ENCODE results near the gene DOK6.

DNA sequence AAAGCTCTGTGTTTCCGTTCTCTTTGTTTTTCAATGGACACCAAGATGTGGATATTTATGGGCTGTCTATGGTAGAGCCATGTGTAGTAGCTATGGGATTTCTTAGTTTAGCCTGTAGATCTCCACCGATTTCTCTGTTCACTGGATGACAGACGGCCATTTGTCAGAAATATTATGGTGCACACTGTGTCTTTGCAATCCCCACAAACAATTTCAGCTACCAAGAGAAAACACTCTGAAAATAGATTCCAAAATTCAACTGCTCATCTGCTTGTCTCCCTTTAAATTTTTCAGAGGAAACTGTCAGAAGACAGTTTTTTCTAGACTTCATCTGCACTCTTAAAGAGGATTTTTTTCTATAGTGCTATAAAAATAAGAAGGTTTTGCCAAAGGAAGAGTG, 380.2 kb downstream of the DOK6 start:
- TF ChIP-seq RCOR1 (IDR thresholded peaks at IDR 0.05; ENCODE audit: borderline replicate concordance in 1 of 2, low read depth in 2 of 2, low read length in 2 of 2), result no peak
- TF ChIP-seq TAF1 (IDR thresholded peaks at IDR 0.05; ENCODE audit: control insufficient read depth, extremely low read depth, insufficient read depth, low read length, severe bottlenecking), result no peak
- no peak for TF ChIP-seq ELF4 (CRISPR knock-in tag; IDR thresholded peaks at IDR 0.05)
- TF ChIP-seq HCFC1 (IDR thresholded peaks at IDR 0.05; ENCODE audit: low read depth, low read length), result no peak
- TF ChIP-seq KDM2B (CRISPR knock-in tag; IDR thresholded peaks at IDR 0.05), result no peak
- no peak for TF ChIP-seq PPARD (CRISPR knock-in tag; IDR thresholded peaks at IDR 0.05)
- TF ChIP-seq, protein P1, sequence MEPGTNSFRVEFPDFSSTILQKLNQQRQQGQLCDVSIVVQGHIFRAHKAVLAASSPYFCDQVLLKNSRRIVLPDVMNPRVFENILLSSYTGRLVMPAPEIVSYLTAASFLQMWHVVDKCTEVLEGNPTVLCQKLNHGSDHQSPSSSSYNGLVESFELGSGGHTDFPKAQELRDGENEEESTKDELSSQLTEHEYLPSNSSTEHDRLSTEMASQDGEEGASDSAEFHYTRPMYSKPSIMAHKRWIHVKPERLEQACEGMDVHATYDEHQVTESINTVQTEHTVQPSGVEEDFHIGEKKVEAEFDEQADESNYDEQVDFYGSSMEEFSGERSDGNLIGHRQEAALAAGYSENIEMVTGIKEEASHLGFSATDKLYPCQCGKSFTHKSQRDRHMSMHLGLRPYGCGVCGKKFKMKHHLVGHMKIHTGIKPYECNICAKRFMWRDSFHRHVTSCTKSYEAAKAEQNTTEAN (CRISPR knock-in tag; IDR thresholded peaks at IDR 0.05), result no peak
- TF ChIP-seq NR2F6 (CRISPR knock-in tag; IDR thresholded peaks at IDR 0.05), result no peak
- TF ChIP-seq FOXK1 (CRISPR knock-in tag; IDR thresholded peaks at IDR 0.05; ENCODE audit: borderline replicate concordance), result no peak
- TF ChIP-seq XRCC5 (IDR thresholded peaks at IDR 0.05; ENCODE audit: low read depth, low read length), result no peak
- TF ChIP-seq ZNF707 (CRISPR knock-in tag; conservative IDR thresholded peaks at IDR 0.05), result no peak
- TF ChIP-seq, protein P2, sequence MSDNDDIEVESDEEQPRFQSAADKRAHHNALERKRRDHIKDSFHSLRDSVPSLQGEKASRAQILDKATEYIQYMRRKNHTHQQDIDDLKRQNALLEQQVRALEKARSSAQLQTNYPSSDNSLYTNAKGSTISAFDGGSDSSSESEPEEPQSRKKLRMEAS (CRISPR knock-in tag; IDR thresholded peaks at IDR 0.05), result no peak
- TF ChIP-seq CHD1 (IDR thresholded peaks at IDR 0.05; ENCODE audit: low read length), result no peak
